GM18502 (cell line): ENCODE measurements around the gene TFR2.

Experiments used
- ATAC-seq: cut with Tn5 transposase; IDR thresholded peaks from one replicate; pipeline ENCODE4 v1.9.1; 2021; ENCODE audit warnings: mild to moderate bottlenecking; ENCODE audit not compliant: unreplicated experiment, poor library complexity

Gene TFR2

DNA sequence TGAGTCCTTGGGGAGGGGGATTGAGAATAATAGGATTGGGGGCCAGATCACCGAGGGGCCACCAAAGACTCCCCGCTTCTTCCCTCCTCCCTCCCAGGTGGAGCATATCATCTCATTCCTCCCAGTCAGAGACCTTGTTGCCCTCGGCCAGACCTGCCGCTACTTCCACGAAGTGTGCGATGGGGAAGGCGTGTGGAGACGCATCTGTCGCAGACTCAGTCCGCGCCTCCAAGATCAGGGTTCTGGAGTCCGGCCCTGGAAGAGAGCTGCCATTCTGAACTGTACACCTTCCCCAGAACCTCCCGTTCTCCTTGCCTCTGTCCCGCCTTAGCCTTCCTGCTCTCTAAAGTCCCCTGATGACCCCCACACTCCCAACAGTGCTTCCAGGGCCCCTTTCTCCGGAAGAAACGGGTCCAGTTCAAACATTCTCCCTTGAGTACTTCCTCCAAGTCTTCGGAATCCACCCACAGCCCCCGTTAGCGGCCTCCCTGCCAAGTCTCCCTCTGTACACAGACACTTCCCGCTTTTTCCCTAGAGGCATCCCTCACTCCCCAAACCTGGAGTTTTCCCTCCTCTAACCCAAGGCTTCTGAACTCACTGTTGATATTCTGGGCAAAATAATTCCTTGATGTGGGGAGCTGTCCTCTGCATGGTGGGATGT is 51.1 kb downstream of the TFR2 start:
- no peak for ATAC-seq

DNA sequence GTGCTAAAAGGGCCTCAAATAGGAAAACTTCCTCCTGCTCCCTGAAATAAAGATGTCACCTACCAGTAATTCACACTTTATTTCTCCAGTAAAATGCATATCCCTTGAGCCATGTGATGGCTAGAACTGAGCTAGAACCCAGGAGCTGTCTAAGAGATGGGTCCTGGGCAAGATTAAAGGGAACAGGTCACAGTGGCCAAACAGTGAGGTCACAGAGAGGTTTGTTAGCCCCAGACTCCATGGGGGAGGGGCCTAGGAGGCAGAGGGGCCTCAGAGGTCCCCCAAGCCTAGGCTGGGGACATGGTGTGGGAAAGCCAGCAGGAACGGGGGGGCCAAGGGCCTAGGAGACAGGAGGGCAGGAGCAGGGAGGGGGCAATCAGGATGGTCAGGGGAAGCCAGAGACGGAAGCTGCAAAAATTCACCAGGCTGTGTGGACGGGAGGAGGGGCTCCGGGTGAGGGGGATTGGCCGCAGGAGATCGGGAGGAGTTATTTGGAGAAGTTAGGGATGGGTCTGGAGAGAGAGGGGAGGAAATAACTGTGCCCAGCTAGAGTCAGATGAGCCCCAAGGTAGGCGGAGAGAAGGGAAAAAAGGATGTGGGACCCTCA is 51.9 kb downstream of the TFR2 start:
- ATAC-seq, result no peak

GRCh38 chr7:100588438-100588837 is 52.9 kb downstream of the TFR2 start:
- no peak for ATAC-seq

DNA sequence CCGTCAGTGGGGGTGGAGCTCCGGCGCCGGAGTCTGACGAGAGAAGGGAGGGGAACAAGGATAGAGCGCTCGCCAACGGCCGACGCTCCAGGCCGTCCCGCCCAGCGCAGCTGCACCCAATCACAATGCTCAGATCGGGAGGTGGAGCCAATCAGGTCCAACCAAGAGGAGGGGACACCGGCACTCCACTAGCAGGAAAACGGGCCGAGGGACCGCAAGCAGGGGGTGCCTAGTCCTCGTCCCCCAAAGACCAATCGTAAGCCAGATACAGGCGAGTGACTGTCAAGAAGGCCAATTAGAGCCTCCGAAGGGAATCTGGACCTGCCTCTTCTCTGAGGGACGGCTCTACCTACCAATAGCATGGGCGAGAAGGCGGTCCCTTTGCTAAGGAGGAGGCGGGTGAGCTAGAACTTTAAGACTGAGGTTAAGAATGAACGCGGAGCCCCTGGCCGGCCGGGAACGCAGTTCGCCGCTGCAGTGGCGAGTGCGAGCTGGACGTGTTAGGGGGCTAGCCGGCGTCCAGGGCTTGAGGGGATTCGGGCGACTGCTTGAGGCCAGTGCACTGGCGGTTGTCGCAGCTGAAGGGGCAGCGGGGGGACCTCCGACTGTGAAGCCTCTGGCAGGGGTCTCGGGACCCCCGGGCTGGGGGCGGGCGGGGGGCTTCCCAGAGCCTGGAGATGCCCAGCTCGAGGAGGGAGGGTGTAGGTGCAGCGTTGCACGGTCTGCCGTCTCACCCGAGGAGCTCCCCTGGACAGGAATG is 54.9 kb downstream of the TFR2 start, which contains the start of gene FBXO24:
Gene FBXO24, plus strand, starts transcription at position 63 of the 760 bp plus-strand sequence. Its CDS starts 298 bp downstream, at position 361.
- ATAC-seq, result peak; percentile 87

- peak; percentile 30 for ATAC-seq
These were observed 55.7 kb downstream of the TFR2 start, which contains the start of gene LRCH4 for GRCh38 chr7:100585511-100586265. LRCH4 (minus strand) TSS chr7:100586129; CDS start chr7:100586100, 29 bp downstream.

DNA sequence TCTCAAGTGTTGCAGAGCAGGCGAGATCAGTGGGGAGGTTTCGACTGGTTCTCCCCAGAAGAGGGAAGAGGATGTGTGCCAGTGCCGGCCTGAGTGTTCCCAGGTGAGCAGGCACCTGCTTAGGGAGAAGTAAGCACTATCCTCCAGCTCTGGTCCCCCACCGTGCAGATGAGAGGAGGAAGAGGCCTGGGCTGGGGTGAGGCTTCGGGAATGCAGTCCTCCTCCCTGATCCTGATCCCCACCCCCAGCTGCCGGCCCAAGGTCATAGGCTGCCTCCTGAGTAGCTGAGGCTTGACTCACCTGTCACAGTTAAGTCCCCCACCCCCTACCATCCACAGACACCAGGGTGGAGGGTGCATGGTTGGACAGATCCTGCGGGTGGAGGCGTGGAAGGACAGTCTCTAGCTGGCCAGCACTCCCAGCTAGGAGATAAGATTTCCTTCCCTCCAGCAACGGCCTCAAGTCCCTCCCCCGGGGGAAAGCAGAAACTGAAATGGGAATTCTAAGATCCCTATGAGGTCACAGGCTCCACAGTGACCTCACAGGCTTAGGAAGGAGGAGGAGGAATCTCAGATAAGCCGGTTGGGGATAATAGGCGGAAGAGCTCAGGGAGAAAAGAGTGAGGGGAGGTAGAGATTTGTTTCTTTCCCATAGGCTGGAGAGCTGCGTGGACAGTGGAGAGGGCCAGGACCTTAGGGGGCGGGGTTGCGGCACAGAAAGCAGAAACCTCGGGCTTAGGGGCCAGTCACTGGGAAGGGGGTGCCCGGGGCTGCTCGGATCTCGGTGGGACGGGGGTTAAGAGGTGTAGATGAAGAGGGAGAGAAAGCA is 56.5 kb downstream of the TFR2 start:
- ATAC-seq, result no peak

- no peak for ATAC-seq
These were observed 57.2 kb downstream of the TFR2 start for GRCh38 chr7:100584054-100584682.

- no peak for ATAC-seq
These were observed 58.0 kb downstream of the TFR2 start for GRCh38 chr7:100583132-100584053.

- ATAC-seq, result no peak
These were observed 58.7 kb downstream of the TFR2 start for GRCh38 chr7:100582650-100583049.

- ATAC-seq, result no peak
These were observed 59.2 kb downstream of the TFR2 start for GRCh38 chr7:100582041-100582579.

- ATAC-seq, result no peak
These were observed 60.7 kb downstream of the TFR2 start for GRCh38 chr7:100580466-100581283.

GRCh38 chr7:100578246-100579183 is 62.8 kb downstream of the TFR2 start:
- no peak for ATAC-seq

DNA sequence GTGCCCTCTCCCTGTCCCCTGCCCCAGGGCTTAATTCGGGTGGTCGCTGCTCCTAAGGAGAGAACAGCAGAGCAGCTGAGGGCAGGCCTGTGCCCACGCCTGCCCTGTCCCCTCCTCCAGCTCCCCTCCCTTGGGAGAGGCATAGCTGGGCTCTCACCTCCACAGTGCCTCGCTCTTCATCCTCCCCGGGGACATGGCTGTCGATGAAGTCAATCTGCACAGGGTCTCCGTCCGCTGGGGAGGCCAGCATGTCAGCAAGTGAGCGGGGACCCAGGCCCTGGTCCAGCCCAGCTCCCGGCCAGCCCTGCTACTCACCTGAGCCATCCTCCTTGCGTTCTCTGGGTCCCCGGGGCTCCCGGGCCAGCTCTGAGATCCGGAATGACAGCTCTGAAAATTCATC is 63.8 kb downstream of the TFR2 start:
- ATAC-seq, result no peak

GRCh38 chr7:100577103-100577502 is 64.2 kb downstream of the TFR2 start:
- ATAC-seq, result no peak

GRCh38 chr7:100576384-100576993 is 64.9 kb downstream of the TFR2 start:
- ATAC-seq, result no peak
